ENCODE data around the gene MSRB3. TPM values are rescaled to one million over a fixed set of nuclear protein-coding genes. Genes with fewer than 3 reads are reported as not detected.

Gene MSRB3
- total RNA-seq, 1 experiment from 2014 or later = 1.8 TPM

GRCh38 chr12:65488197-65488596 lies 209.7 kb downstream of the MSRB3 start (continued):
- TF ChIP-seq GRHL2 (CRISPR knock-in tag; IDR thresholded peaks at IDR 0.05; ENCODE audit: insufficient replicate concordance, severe bottlenecking) = no peak
- no peak for TF ChIP-seq FOXP4 (CRISPR knock-in tag; IDR thresholded peaks at IDR 0.05)
- no peak for TF ChIP-seq ESRRA (CRISPR knock-in tag; IDR thresholded peaks at IDR 0.05; ENCODE audit: borderline replicate concordance)

DNA sequence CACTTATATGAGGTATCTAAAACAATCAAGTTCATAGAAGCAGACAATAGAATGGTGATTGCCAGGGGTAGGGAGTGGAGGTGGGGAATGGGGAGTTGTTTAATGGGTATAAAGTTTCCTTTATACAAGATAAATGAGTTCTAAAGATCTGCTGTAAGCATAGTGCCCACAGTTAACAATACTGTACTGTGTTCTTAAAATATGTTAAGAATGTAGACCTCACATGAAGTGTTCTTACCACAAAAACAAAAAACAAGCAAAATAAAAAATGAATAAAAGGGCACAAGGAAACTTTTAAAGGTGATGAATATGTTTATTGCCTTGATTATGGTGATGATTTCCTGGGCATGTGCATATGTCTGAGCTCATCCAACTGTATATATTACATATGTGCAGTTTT lies 211.8 kb downstream of the MSRB3 start:
- Mint-ChIP-seq H3K27me3 (ENCODE audit: low read depth) (no peaks in the 10 kb centered on the region), H3K4me1 (peaks cover 15% of the 10 kb centered on the region), H3K4me3 (no peak overlapping the region), H3K9me3 (peaks cover 20% of the 10 kb centered on the region), H3K36me3 (peaks cover 6% of the 10 kb centered on the region), H3K27ac (no peak overlapping the region)
- DNase-seq (ENCODE audit: low spot score) = no peak
- TF ChIP-seq TCF7 (CRISPR knock-in tag; IDR thresholded peaks at IDR 0.05; ENCODE audit: low read depth) (no peak), SP1 (CRISPR knock-in tag; conservative IDR thresholded peaks at IDR 0.05) (no peak), ZNF121 (CRISPR knock-in tag; IDR thresholded peaks at IDR 0.05) (no peak), ZNF425 (CRISPR knock-in tag; conservative IDR thresholded peaks at IDR 0.05) (no peak), ZNF396 (CRISPR knock-in tag; IDR thresholded peaks at IDR 0.05; ENCODE audit: borderline replicate concordance) (no peak), NFE2L1 (CRISPR knock-in tag; IDR thresholded peaks at IDR 0.05) (no peak), FOXJ3 (CRISPR knock-in tag; IDR thresholded peaks at IDR 0.05; ENCODE audit: borderline replicate concordance) (no peak), CREB1 (CRISPR knock-in tag; IDR thresholded peaks at IDR 0.05) (no peak), ARID4B (CRISPR knock-in tag; IDR thresholded peaks at IDR 0.05; ENCODE audit: borderline replicate concordance) (no peak), ZNF671 (CRISPR knock-in tag; IDR thresholded peaks at IDR 0.05) (no peak)
- TF ChIP-seq, protein P1, sequence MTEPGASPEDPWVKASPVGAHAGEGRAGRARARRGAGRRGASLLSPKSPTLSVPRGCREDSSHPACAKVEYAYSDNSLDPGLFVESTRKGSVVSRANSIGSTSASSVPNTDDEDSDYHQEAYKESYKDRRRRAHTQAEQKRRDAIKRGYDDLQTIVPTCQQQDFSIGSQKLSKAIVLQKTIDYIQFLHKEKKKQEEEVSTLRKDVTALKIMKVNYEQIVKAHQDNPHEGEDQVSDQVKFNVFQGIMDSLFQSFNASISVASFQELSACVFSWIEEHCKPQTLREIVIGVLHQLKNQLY (CRISPR knock-in tag; IDR thresholded peaks at IDR 0.05) = no peak
- TF ChIP-seq, protein P2, sequence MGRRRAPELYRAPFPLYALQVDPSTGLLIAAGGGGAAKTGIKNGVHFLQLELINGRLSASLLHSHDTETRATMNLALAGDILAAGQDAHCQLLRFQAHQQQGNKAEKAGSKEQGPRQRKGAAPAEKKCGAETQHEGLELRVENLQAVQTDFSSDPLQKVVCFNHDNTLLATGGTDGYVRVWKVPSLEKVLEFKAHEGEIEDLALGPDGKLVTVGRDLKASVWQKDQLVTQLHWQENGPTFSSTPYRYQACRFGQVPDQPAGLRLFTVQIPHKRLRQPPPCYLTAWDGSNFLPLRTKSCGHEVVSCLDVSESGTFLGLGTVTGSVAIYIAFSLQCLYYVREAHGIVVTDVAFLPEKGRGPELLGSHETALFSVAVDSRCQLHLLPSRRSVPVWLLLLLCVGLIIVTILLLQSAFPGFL (CRISPR knock-in tag; IDR thresholded peaks at IDR 0.05; ENCODE audit: borderline replicate concordance) = no peak
- ATAC-seq = no peak
- POLR2A ChIA-PET = no interaction called here
- CTCF ChIA-PET = no interaction called here
